Activated CD4-positive, alpha-beta T cell treated with anti-CD3 and anti-CD28 coated beads, Interleukin-10, Interleukin-2, amounts not matched to agents 100 ng/mL and 50 ng/mL, durations not matched to agents 16 hours and 8 hours (primary cell): ENCODE data around the gene PTPRM.
A peak's percentile ranks its signal among the peaks of the same experiment; 100 is the strongest.

Experiments
- DNase-seq: peaks from one replicate; pipeline ENCODE4 v3.0.0-alpha.2; 2020

PTPRM gene

DNA sequence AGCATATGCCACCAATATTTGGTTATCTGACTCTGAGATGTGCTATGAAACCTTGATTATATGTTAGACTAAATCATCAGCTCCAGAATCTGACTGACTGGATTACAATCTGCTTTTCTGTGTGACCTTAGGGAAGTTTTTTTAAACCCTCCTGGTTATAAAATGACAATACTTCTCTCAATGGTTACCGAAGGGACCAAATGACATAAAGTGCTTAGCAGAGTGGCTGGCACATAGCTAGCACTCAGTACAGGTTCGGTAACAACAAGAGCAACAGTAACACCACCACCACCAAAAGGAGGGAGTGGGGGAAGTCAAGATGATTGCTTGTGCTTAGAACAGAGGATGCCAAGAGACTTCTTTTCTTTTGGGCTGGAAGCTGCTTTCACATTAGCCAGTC, 306.2 kb downstream of the PTPRM start:
- no peak for DNase-seq

DNA sequence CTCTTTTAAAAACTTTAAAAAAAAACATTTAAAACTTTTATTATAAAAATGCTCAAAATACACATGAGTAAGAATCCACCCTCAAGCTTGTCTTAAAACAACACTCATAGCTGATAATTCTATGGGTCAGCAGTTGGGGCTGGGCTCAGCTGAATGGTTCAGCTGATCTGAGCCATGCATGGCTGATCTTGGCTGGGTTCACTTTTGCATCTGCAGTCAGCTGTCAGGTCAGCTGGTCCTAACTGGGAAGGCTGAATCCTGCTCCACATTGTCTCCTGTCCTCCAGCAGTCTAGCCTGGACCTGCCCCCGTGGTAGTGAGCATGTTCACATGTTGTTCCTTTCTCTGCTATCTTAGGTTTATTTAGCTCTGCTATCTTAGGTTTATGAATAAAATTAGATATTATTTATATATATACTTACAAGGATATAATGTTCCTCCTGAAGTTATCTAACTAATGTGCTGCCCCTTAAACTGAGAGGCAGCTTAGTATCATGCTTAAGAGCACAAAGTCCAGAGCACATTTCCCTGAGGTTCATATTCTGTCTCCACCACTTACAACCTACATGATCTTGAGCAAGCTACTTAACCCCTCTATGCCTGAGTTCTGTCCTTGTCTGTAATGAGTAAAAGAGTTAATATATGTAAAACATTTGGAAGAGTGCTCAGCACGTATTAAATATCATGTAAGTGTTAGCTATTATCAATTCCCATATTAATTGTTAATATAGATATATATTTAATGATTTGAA, 309.4 kb downstream of the PTPRM start:
- DNase-seq = no peak

DNA sequence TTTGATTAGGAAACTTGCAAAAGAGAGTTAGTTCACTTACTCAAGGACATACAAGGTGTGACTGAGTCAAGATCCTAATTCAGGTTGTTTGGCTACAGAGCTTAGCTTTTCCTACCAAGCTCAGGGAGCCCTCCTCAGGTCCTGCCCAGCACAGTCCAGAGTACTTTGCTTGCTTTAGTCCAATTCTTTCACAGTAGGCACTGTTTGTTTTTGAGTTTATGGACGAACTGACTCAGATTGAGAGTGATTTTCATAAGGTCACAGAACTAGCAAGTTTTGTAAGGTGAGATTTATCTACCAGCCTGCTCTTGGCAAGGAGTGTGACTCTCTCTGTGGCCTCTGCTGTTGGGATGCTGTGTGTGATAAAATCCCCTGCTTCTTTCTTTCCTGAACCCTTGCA, 310.5 kb downstream of the PTPRM start:
- peak; percentile 1 for DNase-seq

DNA sequence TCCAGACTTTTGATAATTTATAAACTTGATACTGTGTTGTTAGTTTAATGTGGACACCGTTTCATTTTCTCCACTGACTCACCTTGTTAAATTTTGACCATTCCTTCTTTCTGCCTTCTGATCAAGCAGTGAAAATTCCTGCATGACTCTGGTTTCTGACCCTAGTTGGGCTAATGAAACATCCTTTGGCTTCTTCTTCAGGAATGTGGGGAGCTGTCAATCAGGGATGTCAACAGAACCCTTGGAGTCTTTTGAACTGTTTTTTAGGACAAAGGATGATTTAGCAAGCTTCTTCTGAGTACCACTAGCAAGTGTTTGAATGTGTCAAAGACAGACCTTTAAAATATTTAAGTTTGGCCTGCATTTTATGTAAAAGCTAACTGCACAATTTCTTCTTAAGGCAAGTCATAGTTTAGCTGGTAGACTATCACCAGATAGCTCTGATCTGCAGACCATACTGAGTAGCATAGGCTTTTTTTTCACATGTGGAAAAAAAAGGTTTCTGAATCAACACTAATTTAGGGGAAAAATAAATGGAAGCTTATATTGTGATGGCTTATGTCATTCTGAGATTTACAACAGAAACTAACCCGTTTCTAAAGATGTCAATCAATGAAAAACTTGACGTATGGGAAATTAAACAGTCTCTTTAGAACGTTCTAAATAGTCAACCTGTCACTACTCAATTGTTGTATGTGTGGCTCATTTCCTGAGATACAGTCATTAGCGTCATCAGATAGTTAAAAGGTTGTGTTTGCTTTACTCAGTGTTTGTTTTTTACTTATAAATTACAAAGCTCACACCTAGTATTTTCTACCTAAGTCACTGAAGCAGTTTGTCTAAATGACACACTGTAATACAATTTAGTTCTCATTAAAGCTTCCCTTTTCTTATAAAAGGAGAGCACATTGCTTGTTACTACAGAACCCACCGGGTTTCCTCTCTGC, 311.4 kb downstream of the PTPRM start:
- DNase-seq = peak; percentile 1

DNA sequence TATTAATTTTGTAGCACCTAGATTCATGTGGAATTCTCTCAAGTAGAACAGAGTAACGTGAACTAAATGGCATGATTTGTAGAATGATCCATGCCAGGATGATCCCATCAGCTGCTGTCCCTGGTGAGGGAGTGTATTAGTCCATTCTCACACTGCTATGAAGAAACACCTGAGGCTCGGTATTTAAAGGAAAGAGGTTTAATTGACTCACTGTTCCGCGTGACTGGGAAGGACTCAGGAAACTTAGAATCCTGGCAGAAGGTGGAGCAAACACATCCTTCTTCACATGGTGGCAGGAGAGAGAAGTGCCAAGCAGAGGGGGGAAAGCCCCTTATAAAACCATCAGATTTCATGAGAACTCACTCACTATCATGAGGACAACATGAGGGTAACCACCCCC, 312.6 kb downstream of the PTPRM start:
- DNase-seq = no peak

DNA sequence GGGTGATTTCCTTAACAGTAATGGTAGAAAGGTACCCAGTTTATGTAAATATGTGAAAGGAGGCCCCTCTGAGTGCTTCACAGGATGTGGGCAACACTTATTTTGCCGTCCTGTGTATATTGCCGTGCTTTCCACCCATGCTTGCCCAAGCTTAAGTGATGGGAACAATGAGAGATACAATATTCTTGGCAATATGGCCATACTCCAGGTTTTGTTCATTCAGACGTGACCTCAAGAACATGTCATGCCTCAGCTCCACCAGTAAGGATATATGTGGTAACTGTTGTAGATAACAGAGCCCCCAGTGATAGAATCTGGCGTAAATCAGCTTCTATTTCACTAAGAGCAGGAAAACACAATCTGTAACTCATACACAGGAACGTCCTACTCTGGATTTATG, 318.7 kb downstream of the PTPRM start:
- no peak for DNase-seq

DNA sequence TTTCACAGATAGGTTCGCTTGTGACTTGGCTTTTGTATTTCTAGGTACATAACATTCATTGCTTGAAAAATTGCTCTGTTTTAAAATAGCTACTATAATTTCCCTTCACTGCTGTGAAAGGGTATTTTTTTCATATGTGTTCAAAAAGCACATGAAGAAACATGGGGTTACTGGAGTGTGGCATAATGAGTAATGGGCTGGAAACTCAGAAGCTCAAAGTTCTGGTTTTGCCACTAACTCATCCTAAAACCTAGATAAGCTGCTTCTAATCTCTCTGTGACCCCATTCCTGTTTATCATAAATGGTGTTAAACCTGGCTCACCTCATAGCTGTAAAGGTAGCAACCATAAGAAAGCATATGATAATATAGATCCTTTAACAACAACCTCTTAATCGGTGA, 319.3 kb downstream of the PTPRM start:
- no peak for DNase-seq

DNA sequence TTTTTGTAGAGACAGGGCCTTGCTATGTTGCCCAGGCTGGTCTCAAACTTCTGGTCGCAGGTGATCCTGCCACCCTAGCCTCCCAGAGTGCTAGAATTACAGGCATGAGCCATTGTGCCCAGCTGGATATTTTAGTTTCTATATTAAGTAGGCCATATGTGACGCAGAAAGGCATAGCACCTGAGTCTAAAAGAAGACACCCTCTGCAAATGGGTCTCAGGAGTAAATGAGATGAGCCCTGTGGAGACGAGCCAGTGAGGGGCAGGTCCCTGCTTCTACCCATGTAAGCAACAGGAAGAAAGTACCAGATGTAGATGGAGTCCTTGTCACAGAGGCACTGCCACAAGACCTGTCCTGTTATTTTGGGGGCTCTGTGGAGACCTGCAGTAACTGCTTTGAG, 322.4 kb downstream of the PTPRM start:
- DNase-seq = no peak

DNA sequence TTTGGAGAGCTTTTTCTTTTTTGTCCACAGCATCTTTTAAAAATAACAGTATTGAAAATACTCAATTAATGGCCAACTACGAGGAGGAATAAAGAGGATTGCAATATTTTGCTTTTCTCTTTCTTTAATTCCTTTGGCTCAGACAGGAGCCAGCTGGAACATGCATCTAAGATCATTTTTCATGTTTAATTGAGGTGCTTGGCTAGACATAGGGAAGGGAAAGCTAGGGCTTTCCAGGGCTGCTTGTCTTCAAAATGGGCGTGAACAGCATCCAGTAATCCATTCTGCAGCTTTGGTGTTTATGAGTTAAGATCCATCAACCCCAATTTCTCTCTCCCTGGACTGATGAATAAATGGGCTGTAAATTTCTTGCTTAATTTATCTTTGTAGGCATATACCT, 323.0 kb downstream of the PTPRM start:
- DNase-seq = no peak

DNA sequence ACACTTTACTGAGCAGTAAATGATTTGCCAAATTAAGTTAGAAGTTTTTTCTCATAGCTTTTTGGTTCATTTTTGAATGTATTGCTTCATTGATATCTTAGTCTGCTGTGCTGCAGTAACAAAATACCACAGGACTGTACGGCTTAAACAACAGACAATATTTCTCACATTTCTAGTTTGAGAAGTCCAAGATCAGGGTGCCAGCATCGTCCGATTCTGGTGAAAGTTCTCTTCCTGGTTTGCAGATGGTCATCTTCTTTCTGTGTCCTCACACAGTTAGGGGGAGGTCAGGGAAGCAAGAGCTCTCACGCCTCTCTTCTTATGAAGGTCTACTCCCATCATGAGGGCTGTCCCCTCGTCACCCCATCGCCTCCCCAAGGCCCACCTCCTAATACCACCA, 325.4 kb downstream of the PTPRM start:
- DNase-seq = no peak

DNA sequence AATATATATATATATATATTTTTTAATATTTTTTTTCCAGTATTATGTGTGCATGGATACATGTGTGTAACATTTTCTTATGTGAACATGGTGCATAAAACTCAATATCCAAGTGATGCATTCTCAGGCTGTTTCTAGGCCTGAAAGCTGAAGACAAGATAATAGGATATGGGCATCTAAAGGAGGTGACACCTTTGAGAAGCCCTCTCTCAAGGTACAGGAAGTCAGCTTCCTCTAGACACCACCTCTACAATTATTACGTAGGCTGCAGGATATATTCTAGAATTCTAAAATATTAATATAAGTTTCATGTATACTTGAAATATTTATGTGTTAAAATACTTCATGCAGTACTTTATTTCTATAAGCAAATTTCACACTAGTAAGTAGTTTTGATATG, 327.5 kb downstream of the PTPRM start:
- DNase-seq = no peak

DNA sequence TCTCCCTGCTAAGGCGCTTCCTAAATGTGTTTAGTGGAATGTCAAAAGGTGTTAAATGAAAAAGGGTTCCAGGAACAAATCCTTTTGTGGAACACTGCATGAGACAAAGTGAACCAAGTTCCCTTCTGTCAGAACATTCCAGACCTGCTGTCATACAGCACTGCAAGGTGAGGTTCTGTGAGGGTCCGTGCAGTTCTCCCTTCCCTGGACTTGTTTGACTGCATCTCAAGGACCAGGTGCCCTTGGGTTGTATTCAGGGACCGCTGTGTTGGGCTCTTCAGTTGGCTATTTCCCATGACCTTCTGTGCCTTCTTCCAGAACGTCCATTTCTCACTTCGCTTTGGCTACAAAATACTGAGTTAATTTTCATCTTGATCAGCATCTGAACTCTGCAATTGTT, 328.2 kb downstream of the PTPRM start:
- no peak for DNase-seq

DNA sequence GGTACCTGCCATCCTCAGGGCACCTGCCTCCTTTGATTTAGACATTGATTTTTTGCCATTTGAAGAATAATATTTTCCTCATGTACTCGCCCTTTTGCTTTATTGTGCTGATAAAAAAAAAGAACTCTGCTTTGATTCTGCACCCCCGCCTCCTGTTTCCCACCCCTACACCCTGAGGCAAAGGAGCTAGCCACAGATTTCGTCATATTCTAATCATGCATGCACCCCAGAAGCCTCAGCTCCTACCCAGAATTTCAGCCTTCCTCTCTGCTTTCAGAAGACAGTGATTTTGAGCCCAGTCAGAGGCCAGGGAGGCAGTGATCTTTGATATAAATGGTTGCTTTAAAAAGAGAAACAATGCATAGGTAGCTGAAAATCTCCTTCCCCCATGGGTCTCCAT, 329.0 kb downstream of the PTPRM start:
- no peak for DNase-seq

DNA sequence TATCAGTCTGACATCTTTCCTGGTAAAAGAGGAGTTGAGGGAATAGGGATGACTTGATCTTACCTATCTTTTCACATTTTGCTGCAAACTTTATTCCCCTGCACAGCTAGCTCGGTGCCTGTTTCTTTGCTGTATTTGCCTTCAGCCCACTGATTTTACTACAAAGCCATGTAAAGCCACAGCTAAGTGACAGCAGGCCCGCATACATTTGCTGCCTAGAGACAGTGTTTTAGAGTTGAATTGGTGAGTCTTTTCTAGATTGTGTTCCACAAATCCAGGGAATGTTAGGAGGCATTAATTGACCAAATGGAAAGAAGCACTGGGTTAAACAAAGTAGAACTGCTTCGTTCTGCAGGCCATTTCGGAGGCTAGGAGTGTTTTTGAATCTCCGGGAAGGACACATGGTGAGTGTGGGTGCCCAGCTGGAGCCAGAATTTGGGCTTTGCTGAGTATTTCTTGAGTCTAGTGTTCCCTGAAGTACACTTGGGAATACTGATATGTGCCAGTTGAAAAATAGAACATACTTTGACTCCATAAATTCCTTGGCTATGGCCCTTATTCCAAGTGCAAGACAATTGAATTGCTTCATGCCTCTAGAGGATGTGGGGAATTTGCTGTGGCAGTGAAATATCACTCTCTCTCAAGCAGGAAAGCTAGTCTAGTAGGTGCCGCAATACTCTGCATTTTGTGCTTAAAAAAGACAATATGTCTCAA, 329.8 kb downstream of the PTPRM start:
- no peak for DNase-seq

DNA sequence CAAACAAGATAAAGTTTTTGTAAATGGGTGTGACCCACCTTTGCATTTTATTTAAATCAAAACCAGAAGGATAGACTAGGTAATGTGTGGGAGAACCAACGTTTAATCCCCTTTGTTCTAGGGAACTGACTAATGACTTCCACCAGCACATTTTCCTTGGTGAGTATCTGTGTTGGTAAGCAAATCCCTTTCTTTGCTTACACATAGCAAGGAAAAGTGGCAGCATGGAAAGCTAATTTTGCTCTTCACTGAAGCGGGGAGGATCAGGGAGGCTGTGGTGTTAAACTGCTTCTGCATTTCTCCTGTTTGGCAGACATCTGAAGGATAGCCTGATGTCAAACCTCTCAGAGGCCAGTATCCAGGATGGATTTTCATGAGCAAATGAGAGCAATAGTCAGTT, 331.1 kb downstream of the PTPRM start:
- no peak for DNase-seq

DNA sequence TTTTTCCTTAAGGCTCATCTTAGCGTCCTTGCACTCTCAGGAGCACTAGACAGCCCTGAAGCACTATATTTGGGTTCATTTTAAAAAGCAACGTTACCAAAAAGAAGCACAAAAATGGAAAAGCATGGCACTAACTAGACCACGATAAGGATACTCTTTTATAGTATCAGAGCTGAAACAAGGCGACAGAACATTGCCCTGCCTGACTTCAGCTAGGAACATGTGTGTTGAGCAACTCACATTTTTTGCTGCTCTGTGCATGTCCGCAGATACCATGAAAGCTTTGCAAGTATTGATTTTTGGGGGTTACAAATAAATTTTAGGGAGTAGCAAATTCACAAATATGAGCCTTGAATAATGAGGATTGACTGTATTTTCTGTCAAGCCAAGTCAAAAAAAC, 332.0 kb downstream of the PTPRM start:
- DNase-seq = no peak

DNA sequence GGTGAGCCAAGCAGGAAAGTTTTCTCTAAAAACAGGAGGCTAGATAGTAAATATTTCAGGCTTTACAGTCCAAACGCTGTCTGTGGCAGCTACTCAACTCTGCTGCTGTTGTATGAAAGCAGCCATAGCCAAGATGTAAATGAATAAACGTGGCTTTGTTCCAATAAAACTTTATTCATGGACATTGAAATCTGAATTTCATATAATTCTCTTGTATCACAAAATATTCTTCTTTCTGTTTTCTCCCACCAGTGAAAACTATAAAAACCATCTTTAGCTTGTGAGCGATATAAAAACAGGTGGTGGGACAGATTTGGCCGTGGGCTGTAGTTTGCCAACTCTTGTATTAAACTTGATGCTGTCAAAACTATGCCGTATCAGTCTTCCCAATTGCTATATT, 333.0 kb downstream of the PTPRM start:
- DNase-seq = no peak

DNA sequence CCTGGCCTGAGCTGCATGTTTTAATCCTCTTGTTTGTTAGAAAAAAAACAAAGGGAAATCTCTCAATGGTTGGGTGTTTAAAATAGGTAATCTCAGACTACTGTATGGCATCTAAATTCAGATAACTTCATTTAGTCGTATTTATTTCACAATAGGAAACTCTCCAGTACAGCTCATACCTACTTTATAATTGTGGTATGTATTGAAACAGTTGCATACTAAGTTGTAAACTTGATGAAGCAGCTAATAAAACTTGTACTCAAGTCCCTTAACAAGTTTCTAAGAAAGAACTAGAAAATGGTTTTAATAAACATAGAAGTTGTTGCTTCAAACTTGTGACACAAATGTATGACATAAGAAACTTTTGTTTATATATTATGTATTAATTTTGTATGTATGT, 334.5 kb downstream of the PTPRM start:
- DNase-seq = no peak

DNA sequence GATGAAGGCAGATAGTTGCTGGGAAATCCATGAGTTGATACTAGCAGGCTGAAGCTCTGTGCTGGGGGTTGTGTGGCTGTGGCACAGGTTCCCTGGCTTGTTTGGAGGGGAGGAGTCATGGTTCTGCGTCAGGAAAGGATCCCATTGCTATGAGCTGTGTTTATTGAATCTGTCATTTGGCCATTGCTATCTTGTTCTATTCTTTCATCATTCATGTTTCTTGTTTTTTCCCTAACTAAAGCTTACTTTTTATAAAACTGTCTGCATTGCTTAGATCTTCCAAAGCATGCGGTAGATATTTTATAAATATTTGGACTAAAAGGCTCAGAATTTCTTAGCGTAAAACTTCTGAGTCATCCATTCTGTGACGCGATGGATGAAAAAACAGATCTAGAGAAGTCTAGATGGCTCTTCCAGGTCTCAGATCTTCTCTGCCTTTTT, 335.3 kb downstream of the PTPRM start:
- DNase-seq = no peak

DNA sequence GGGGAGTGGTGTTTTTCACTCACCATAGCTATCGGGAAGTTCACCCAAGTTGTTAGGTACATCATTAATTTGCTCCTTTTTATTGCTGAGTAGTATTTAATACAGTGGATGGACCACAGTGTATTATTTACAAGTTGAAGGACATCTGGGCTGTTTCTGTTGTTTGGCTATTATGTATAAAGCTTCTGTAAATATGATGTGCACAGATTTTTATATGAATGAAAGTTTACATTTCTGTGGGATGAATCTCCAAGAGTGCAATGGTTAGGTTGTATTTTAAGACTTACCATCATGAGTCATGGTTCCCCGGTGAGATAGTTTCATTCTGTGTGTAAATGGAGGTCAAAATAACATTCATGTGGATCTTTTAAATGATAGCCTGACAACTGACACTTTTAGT, 337.4 kb downstream of the PTPRM start:
- no peak for DNase-seq

DNA sequence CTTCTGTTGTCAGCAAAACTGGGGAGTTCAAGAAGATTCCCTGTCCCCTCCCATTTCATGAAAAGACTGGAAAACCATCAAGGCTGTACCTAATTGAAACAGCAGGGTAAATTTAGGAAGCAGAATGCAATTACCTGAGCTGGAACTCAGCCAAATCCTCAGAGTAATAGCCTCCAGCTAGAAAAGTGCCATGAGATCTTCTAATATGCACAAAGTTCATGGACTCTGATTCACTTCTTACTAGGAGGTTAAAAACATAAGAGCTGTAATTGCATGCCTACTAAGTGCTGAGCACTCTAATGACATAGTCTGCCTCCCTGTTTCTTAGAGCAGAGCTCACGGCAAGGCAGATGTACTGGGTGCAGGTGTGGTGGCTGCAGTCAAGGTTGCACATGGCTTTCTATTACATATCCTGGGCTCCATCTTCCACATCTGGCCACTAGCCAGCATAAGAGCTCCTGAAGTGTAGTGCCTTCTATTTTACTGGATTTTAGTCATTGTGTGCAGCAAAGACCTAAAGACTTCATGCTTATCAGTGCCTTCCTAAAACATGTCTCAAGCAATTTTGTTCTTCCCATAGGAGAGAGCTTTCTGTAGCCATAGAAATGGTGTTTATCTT, 341.7 kb downstream of the PTPRM start:
- DNase-seq = no peak

DNA sequence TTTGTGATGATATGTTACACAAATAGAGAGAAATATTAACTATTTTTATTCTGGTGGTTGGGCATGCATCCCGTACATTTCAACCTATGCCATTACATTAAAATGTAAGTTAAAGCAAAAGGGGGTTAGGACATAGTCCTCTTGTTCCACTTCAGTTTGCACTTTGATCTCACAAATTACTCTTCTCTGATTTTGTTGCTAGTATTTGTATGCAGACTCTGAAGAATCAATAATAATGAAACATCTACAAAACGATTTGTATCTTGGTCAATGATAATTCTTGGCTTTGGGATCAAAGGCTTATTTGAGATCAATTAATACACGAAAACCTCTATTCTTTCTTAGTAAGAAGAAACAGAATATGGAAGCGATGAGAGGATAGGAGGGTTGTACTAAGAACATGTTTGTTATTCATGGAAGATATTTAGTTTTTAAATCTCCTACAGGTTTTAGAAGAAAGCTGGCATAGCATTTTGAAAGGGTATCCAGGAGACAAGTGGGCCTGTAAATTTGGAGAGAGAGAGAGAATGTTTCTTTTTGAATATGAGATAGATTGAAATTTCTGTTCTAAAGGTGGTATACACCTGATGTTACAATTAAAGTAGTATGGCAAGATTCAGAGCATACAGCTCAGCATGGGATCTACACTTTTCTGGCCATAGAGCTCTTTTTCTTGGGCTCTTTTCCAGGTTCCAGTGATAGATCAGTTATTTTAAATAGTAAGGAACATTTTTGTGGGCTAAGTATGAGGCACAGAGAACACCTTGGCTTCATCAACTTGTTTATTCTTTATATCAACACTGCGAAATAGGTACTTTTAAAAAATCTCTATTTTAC, 347.9 kb downstream of the PTPRM start:
- no peak for DNase-seq
